Neural cell (in vitro differentiated cells): ENCODE measurements around the gene MOSMO. TPM values are rescaled to one million over a fixed set of nuclear protein-coding genes. Genes with fewer than 3 reads are reported as not detected.

Experiments used
- H2AFZ ChIP-seq: fragments of 200-600, 300-800 bp; sonication (generic), shearing (Covaris generic); 2 replicates; pipeline ENCODE4 v1.6.0; 2014; ENCODE audit warnings: low read depth, mild to moderate bottlenecking, antibody characterized with exemption, low read length, moderate library complexity
- H3F3A ChIP-seq: fragments of 200-600 bp; shearing (Covaris generic); 2 replicates; pipeline ENCODE4 v1.6.1; 2016; ENCODE audit warnings: mild to moderate bottlenecking, moderate library complexity, mixed read lengths, antibody characterized with exemption, low read length; ENCODE audit not compliant: insufficient read depth, poor library complexity, severe bottlenecking
- H3K27ac ChIP-seq: fragments of 200-600, 300-800 bp; sonication (generic), shearing (Covaris generic); 2 replicates; pipeline ENCODE4 v1.5.1; 2014; ENCODE audit warnings: mild to moderate bottlenecking, low read length, moderate library complexity
- H3K27me3 ChIP-seq: fragments of 300-800, 200-600 bp; sonication (generic), shearing (Covaris generic); 2 replicates; pipeline ENCODE4 v1.6.0; 2014; ENCODE audit warnings: mild to moderate bottlenecking, low read depth, low read length, moderate library complexity; ENCODE audit not compliant: insufficient read depth
- H3K36me3 ChIP-seq: fragments of 300-800, 200-600 bp; sonication (generic), shearing (Covaris generic); 2 replicates; pipeline ENCODE4 v1.5.1; 2014; ENCODE audit warnings: mild to moderate bottlenecking, antibody characterized with exemption, low read length, moderate library complexity; ENCODE audit not compliant: insufficient read depth
- H3K4me2 ChIP-seq: fragments of 300-800, 200-600 bp; sonication (generic), shearing (Covaris generic); 2 replicates; pipeline ENCODE4 v1.6.0; 2014; ENCODE audit warnings: mild to moderate bottlenecking, low read length
- H3K4me3 ChIP-seq: fragments of 300-800, 200-600 bp; sonication (generic), shearing (Covaris generic); 2 replicates; pipeline ENCODE4 v1.5.1; 2014; ENCODE audit warnings: mild to moderate bottlenecking, low read length, moderate library complexity
- H3K79me2 ChIP-seq: fragments of 200-600 bp; shearing (Covaris generic); replicated peaks from 2 replicates; pipeline ENCODE4 v1.6.0; 2014; ENCODE audit warnings: mild to moderate bottlenecking, low read length, moderate library complexity; ENCODE audit not compliant: insufficient read depth
- H3K9ac ChIP-seq: fragments of 300-800, 200-600 bp; sonication (generic), shearing (Covaris generic); 2 replicates; pipeline ENCODE4 v1.6.1; 2016; ENCODE audit warnings: mild to moderate bottlenecking, low read length, mixed read lengths
- H3K9me2 ChIP-seq: fragments of 200-600 bp; shearing (Covaris generic); 2 replicates; pipeline ENCODE4 v1.6.1; 2016; ENCODE audit warnings: mild to moderate bottlenecking, low read length, mixed read lengths; ENCODE audit not compliant: insufficient read depth
- H3K9me3 ChIP-seq: fragments of 200-600, 300-800 bp; sonication (generic), shearing (Covaris generic); 2 replicates; pipeline ENCODE4 v1.6.1; 2016; ENCODE audit warnings: mild to moderate bottlenecking, mixed run types, low read length, moderate library complexity, mixed read lengths
- H4K20me1 ChIP-seq: fragments of 200-600 bp; shearing (Covaris generic); 2 replicates; pipeline ENCODE4 v1.6.1; 2016; ENCODE audit warnings: mild to moderate bottlenecking, mixed run types; ENCODE audit not compliant: insufficient read depth
- CTCF ChIP-seq: fragments of 450-650 bp; IDR thresholded peaks from 2 replicates; pipeline ENCODE4 v1.5.1; 2014; ENCODE audit warnings: antibody characterized with exemption, mild to moderate bottlenecking, moderate library complexity; ENCODE audit not compliant: poor library complexity, severe bottlenecking
- EP300 ChIP-seq: fragments of 450-650 bp; conservative IDR thresholded peaks from 2 replicates; pipeline ENCODE4 v1.6.1; 2014; ENCODE audit warnings: antibody characterized with exemption, mild to moderate bottlenecking, moderate library complexity; ENCODE audit not compliant: poor library complexity, severe bottlenecking
- EZH2 ChIP-seq: fragments of 200-600, 300-800 bp; shearing (Covaris generic), sonication (generic); IDR thresholded peaks from 2 replicates; pipeline ENCODE4 v1.6.1; 2014; ENCODE audit warnings: antibody characterized with exemption, low read length, borderline replicate concordance, mild to moderate bottlenecking; ENCODE audit not compliant: insufficient read depth, poor library complexity, severe bottlenecking
- MXI1 ChIP-seq: fragments of 450-650 bp; conservative IDR thresholded peaks from 2 replicates; pipeline ENCODE4 v1.6.1; 2014; ENCODE audit warnings: antibody characterized with exemption, mild to moderate bottlenecking; ENCODE audit not compliant: poor library complexity, severe bottlenecking
- POLR2AphosphoS5 ChIP-seq: IDR thresholded peaks from 2 replicates; pipeline ENCODE4 v1.6.1; 2012
- RAD21 ChIP-seq: fragments of 450-650 bp; conservative IDR thresholded peaks from 2 replicates; pipeline ENCODE4 v1.6.1; 2014; ENCODE audit warnings: antibody characterized with exemption, mild to moderate bottlenecking, moderate library complexity
- SMC3 ChIP-seq: fragments of 450-650 bp; conservative IDR thresholded peaks from 2 replicates; pipeline ENCODE4 v1.6.1; 2014; ENCODE audit warnings: antibody characterized with exemption, mild to moderate bottlenecking, moderate library complexity; ENCODE audit not compliant: poor library complexity
- TAF1 ChIP-seq: IDR thresholded peaks from 2 replicates; pipeline ENCODE4 v1.6.1; 2012; ENCODE audit warnings: low read depth
- polyA plus RNA-seq: library from polyadenylated mRNA; depleted of rRNA; stranded (reverse); fragments of >200 nt; gene quantifications from 2 replicates; pipeline ENCODE4 v1.2.3, GENCODE V29; 2014
- TF ChIP-seq, protein P1 (sequence below): IDR thresholded peaks from 2 replicates; pipeline ENCODE4 v1.6.1; 2012; ENCODE audit warnings: borderline replicate concordance

The MOSMO gene
- polyA plus RNA-seq, 1 donor from 2014 or later, result 56.3 TPM

- TF ChIP-seq EZH2, result no peak
- peak; percentile 34 for TF ChIP-seq EP300
- no peak for TF ChIP-seq RAD21
- TF ChIP-seq, protein P1, sequence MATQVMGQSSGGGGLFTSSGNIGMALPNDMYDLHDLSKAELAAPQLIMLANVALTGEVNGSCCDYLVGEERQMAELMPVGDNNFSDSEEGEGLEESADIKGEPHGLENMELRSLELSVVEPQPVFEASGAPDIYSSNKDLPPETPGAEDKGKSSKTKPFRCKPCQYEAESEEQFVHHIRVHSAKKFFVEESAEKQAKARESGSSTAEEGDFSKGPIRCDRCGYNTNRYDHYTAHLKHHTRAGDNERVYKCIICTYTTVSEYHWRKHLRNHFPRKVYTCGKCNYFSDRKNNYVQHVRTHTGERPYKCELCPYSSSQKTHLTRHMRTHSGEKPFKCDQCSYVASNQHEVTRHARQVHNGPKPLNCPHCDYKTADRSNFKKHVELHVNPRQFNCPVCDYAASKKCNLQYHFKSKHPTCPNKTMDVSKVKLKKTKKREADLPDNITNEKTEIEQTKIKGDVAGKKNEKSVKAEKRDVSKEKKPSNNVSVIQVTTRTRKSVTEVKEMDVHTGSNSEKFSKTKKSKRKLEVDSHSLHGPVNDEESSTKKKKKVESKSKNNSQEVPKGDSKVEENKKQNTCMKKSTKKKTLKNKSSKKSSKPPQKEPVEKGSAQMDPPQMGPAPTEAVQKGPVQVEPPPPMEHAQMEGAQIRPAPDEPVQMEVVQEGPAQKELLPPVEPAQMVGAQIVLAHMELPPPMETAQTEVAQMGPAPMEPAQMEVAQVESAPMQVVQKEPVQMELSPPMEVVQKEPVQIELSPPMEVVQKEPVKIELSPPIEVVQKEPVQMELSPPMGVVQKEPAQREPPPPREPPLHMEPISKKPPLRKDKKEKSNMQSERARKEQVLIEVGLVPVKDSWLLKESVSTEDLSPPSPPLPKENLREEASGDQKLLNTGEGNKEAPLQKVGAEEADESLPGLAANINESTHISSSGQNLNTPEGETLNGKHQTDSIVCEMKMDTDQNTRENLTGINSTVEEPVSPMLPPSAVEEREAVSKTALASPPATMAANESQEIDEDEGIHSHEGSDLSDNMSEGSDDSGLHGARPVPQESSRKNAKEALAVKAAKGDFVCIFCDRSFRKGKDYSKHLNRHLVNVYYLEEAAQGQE, result peak; percentile 41
- no peak for TF ChIP-seq SMC3
- peak; percentile 62 for TF ChIP-seq MXI1
- TF ChIP-seq TAF1, result no peak
- no peak for TF ChIP-seq POLR2AphosphoS5
- no peak for TF ChIP-seq CTCF
- H3F3A ChIP-seq, result no peaks in the 10 kb centered on the region
- peak within 1 kb of the TSS; percentile 58 for H3K4me3 ChIP-seq
- H3K9me3 ChIP-seq, result no peaks in the 10 kb centered on the region
- no peaks in the 10 kb centered on the region for H4K20me1 ChIP-seq
- no peak within 1 kb of the TSS for H2AFZ ChIP-seq
- peak within 1 kb of the TSS; percentile 53 for H3K9ac ChIP-seq
- no peaks in the 10 kb centered on the region for H3K9me2 ChIP-seq
- H3K4me2 ChIP-seq, result peak within 1 kb of the TSS; percentile 67
- H3K36me3 ChIP-seq, result no peaks in the 10 kb centered on the region
- no peaks in the 10 kb centered on the region for H3K27me3 ChIP-seq
- H3K27ac ChIP-seq, result peak within 1 kb of the TSS; percentile 63
- H3K79me2 ChIP-seq, result no peaks in the 10 kb centered on the region
These were observed 84.4 kb downstream of the MOSMO start, which contains the start of gene VWA3A for GRCh38 chr16:22092143-22092933. Gene VWA3A, plus strand, starts transcription at chr16:22092541. Its CDS starts 97 bp downstream, at chr16:22092638.

DNA sequence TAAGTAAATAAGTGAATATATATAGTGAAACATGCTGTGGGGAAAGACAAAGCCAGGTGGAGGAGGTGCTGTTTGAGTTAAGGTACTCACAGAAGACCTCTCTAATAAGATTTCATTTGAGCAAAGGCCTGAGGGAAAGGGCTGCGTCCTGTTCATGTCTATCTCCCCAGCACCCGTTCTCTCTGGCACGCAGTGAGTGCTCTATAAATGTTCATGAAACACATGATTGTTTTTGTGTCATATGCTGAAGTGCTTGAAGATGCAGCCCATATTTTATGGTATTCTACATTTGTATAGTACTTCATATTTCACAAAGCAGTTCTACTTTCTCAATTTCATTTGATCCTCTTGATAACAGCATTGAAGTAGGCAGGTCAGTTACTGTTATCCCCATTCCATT is 85.4 kb downstream of the MOSMO start:
- H3K9me3 ChIP-seq, result no peaks in the 10 kb centered on the region
- H4K20me1 ChIP-seq, result no peaks in the 10 kb centered on the region
- H3K79me2 ChIP-seq, result no peaks in the 10 kb centered on the region
- H3K27me3 ChIP-seq, result no peaks in the 10 kb centered on the region
- H3K36me3 ChIP-seq, result no peaks in the 10 kb centered on the region
- H3K9me2 ChIP-seq, result no peaks in the 10 kb centered on the region
- no peak overlapping the region for H3K4me3 ChIP-seq
- H3F3A ChIP-seq, result no peaks in the 10 kb centered on the region
- H3K9ac ChIP-seq, result no peak overlapping the region
- H2AFZ ChIP-seq, result no peak overlapping the region
- no peak overlapping the region for H3K27ac ChIP-seq
- no peak overlapping the region for H3K4me2 ChIP-seq
- TF ChIP-seq, protein P1, result no peak
- TF ChIP-seq POLR2AphosphoS5 (no peak), SMC3 (no peak), TAF1 (no peak), MXI1 (no peak), RAD21 (no peak), CTCF (no peak), EP300 (no peak), EZH2 (no peak)
